NCI-H2029 treated with DMSO at 0.1 percent for 48 hours (cell line): ENCODE data around the gene RNF13.
"Not testable (repeated sequence)": the region's sequence is repeated elsewhere in the genome, so short reads cannot be mapped to it uniquely, and the experiment has no call there.

Source experiments
- DNase-seq: peaks from one replicate; lab custom pipeline; 2025; lab: John Stamatoyannopoulos, UW

The RNF13 gene

GRCh38 chr3:149801195-149801594 lies 11.8 kb upstream of the RNF13 start:
- no peak for DNase-seq

- no peak for DNase-seq
Measured at GRCh38 chr3:149801639-149802038, 11.4 kb upstream of the RNF13 start.

- DNase-seq: no peak
Measured at GRCh38 chr3:149806171-149806778, 6.7 kb upstream of the RNF13 start.

- no peak for DNase-seq
Measured at GRCh38 chr3:149808209-149808829, 4.7 kb upstream of the RNF13 start.

- DNase-seq: no peak
Measured at GRCh38 chr3:149809699-149810098, 3.3 kb upstream of the RNF13 start.

GRCh38 chr3:149810846-149811245 lies 2.2 kb upstream of the RNF13 start:
- no peak for DNase-seq

- DNase-seq: no peak
Measured at GRCh38 chr3:149812165-149812605, 830 bp upstream of the RNF13 start.

- DNase-seq: no peak
Measured at GRCh38 chr3:149813367-149814281, 609 bp downstream of the RNF13 start.

- no peak for DNase-seq
Measured at GRCh38 chr3:149815321-149815720, 2.3 kb downstream of the RNF13 start.

GRCh38 chr3:149815728-149816127 lies 2.7 kb downstream of the RNF13 start:
- no peak for DNase-seq

- no peak for DNase-seq
Measured at GRCh38 chr3:149816311-149816710, 3.3 kb downstream of the RNF13 start.

- no peak for DNase-seq
Measured at GRCh38 chr3:149816986-149817385, 4.0 kb downstream of the RNF13 start.

GRCh38 chr3:149819432-149819831 lies 6.4 kb downstream of the RNF13 start:
- no peak for DNase-seq

- no peak for DNase-seq
Measured at GRCh38 chr3:149820183-149820582, 7.2 kb downstream of the RNF13 start.

GRCh38 chr3:149826636-149827035 lies 13.6 kb downstream of the RNF13 start:
- no peak for DNase-seq

GRCh38 chr3:149828390-149828789 lies 15.4 kb downstream of the RNF13 start:
- DNase-seq: no peak

GRCh38 chr3:149829631-149830030 lies 16.6 kb downstream of the RNF13 start:
- not testable (repeated sequence) for DNase-seq

- DNase-seq: no peak
Measured at GRCh38 chr3:149830902-149831301, 17.9 kb downstream of the RNF13 start.

GRCh38 chr3:149831321-149831720 lies 18.3 kb downstream of the RNF13 start:
- DNase-seq: no peak

- DNase-seq: no peak
Measured at GRCh38 chr3:149832086-149832485, 19.1 kb downstream of the RNF13 start.

- no peak for DNase-seq
Measured at GRCh38 chr3:149833241-149833640, 20.2 kb downstream of the RNF13 start.

- not testable (repeated sequence) for DNase-seq
Measured at GRCh38 chr3:149838491-149838890, 25.5 kb downstream of the RNF13 start.

- DNase-seq: not testable (repeated sequence)
Measured at GRCh38 chr3:149839469-149839868, 26.5 kb downstream of the RNF13 start.
